HepG2 (cell line): ENCODE data around the gene LASP1. TPM values are rescaled to one million over a fixed set of nuclear protein-coding genes. Genes with fewer than 3 reads are reported as not detected.

Experiments used
- GFI1 ChIP-seq: sonication (generic); formaldehyde crosslinking; IDR thresholded peaks from 2 replicates; pipeline ENCODE4 v1.5.0; 2020; ENCODE audit warnings: missing genetic modification reagents, mild to moderate bottlenecking, borderline replicate concordance
- GTF2F1 ChIP-seq: fragments of 150-350 bp; IDR thresholded peaks from 2 replicates; pipeline ENCODE4 v1.6.1; 2014; ENCODE audit warnings: low read length
- KDM1A ChIP-seq: IDR thresholded peaks from 2 replicates; pipeline ENCODE4 v1.6.1; 2016; ENCODE audit warnings: missing compliant biosample characterization
- MTA1 ChIP-seq: sonication (generic); formaldehyde crosslinking; IDR thresholded peaks from 2 replicates; pipeline ENCODE4 v1.4.0; 2020; ENCODE audit warnings: missing genetic modification reagents, mild to moderate bottlenecking, borderline replicate concordance
- MXD3 ChIP-seq: IDR thresholded peaks from 2 replicates; pipeline ENCODE4 v1.6.1; 2016; ENCODE audit warnings: mild to moderate bottlenecking, missing biosample characterization, missing genetic modification reagents
- MYPOP ChIP-seq: sonication (generic); formaldehyde crosslinking; IDR thresholded peaks from 2 replicates; pipeline ENCODE4 v1.8.1; 2023; ENCODE audit warnings: mild to moderate bottlenecking, moderate library complexity, missing genetic modification reagents
- NKX3-1 ChIP-seq: sonication (generic); formaldehyde crosslinking; IDR thresholded peaks from 2 replicates; pipeline ENCODE4 v1.5.0; 2020; ENCODE audit warnings: missing genetic modification reagents
- TARDBP ChIP-seq: sonication (generic); formaldehyde crosslinking; IDR thresholded peaks from 2 replicates; pipeline ENCODE4 v1.8.0; 2022; ENCODE audit warnings: mild to moderate bottlenecking, missing genetic modification reagents
- TRIM22 ChIP-seq: fragments of 450-650 bp; IDR thresholded peaks from 2 replicates; pipeline ENCODE4 v1.6.1; 2017
- USF2 ChIP-seq, 2 experiments: sonication (generic) in 1 of 2; formaldehyde crosslinking in 1 of 2; IDR thresholded peaks; 2 replicates each; pipeline versions ENCODE4 v1.5.1 to v1.6.1; 2011 to 2020; ENCODE audit warnings: borderline replicate concordance in 1 of 2, low read depth in 1 of 2, low read length in 1 of 2, mild to moderate bottlenecking in 1 of 2, missing genetic modification reagents in 1 of 2, moderate library complexity in 1 of 2
- ZBTB1 ChIP-seq: sonication (generic); formaldehyde crosslinking; IDR thresholded peaks from 2 replicates; pipeline ENCODE4 v1.4.0; 2020; ENCODE audit warnings: missing genetic modification reagents, borderline replicate concordance
- ZFP62 ChIP-seq: sonication (generic); formaldehyde crosslinking; IDR thresholded peaks from 2 replicates; pipeline ENCODE4 v1.4.0; 2020; ENCODE audit warnings: missing genetic modification reagents
- ZFX ChIP-seq: sonication (generic); formaldehyde crosslinking; IDR thresholded peaks from 2 replicates; pipeline ENCODE4 v1.4.0; 2020; ENCODE audit warnings: mild to moderate bottlenecking, low read depth, missing genetic modification reagents, moderate library complexity
- ZFY ChIP-seq: sonication (generic); formaldehyde crosslinking; IDR thresholded peaks from 2 replicates; pipeline ENCODE4 v1.4.0; 2020; ENCODE audit warnings: missing genetic modification reagents
- ZNF574 ChIP-seq: sonication (generic); formaldehyde crosslinking; IDR thresholded peaks from 2 replicates; pipeline ENCODE4 v1.4.0; 2020; ENCODE audit warnings: missing genetic modification reagents
- ZNF678 ChIP-seq: sonication (generic); formaldehyde crosslinking; IDR thresholded peaks from 2 replicates; pipeline ENCODE4 v1.4.0; 2020; ENCODE audit warnings: mild to moderate bottlenecking, missing genetic modification reagents
- ZNF770 ChIP-seq: sonication (generic); formaldehyde crosslinking; IDR thresholded peaks from 2 replicates; pipeline ENCODE4 v1.5.0; 2020; ENCODE audit warnings: mild to moderate bottlenecking, missing genetic modification reagents
- ZSCAN21 ChIP-seq: sonication (generic); formaldehyde crosslinking; IDR thresholded peaks from 2 replicates; pipeline ENCODE4 v1.8.0; 2022; ENCODE audit warnings: mild to moderate bottlenecking, missing genetic modification reagents, moderate library complexity, borderline replicate concordance
- polyA plus RNA-seq, 8 experiments: library from polyadenylated mRNA; depleted of rRNA in 3 of 8; stranded (reverse) in 7 of 8; unstranded in 1 of 8; fragments of >200 nt; fragmentation: Illumina TruSeq in 4 of 8; extraction: Trizol in 4 of 8; gene quantifications; 2 replicates each; pipeline versions ENCODE4 v1.2.1 to v1.2.3, GENCODE V29; 2011 to 2016; ENCODE audit warnings: low read depth in 4 of 8, missing spikeins in 1 of 8, mixed read lengths in 1 of 8; ENCODE audit not compliant: insufficient read depth in 1 of 8
- total RNA-seq, 5 experiments: library from RNA; depleted of rRNA; stranded (reverse); fragments of >200 nt; fragmentation: Illumina TruSeq; extraction: Trizol; gene quantifications; 2 replicates each; pipeline ENCODE4 v1.2.3, GENCODE V29; 2016; ENCODE audit warnings: low read depth in 1 of 5

LASP1 gene
- total and polyA plus RNA-seq, 2 of the 13 experiments (the other 11 are each of a cell fraction or from before 2014, with no cell fraction given), result 70.1 to 97.0 TPM

DNA sequence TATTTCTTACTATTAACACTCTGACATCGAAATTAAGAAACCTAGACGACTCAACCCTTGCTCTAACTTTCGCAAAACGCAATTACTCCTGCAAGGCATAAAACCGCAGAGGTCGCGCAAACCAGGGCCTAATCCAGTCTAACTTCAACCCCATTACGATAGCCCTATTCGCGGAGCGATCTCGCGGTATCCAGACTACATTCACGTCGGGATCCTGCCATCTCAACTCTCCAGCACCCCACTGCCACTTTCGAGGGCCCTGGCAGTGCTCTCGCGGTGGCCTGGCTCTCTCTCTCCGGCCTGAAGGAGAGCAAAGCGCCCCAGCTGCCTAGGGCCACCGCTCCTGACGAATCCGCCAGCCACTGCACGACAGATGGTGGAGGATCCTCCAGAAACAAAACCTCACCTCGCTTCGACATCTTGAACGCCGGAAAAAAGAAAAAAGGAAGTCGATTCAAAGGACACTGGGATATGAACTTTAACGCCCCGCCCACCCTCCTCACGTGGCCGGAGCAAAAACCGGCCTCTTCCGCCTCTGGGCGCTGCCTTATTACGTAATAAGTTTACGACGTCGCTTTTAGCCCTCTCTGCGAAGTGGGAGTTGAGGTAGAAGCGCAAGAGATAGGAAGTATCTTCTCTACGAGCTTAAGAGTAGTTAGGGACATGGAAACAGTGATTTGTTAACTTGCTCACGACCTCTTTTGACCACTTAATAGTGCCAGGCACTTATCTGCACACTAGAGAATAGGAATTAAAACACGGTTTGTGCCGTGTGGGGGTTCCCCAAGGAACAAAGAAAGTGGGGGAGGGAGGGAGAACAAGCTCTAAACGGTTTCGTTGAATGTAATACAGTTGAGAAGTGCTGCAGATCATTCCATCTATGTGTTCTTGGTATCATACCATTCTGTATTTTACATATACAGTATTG, 16.3 kb upstream of the LASP1 start, which contains the start of gene RPL23 (continued):
- TF ChIP-seq ZNF574 (peak; percentile 95), USF2 (IDR thresholded peaks at IDR 0.05; ENCODE audit: low read depth, low read length) (peak; percentile 96), USF2 (CRISPR knock-in tag; IDR thresholded peaks at IDR 0.05; ENCODE audit: borderline replicate concordance) (peak; percentile 99), ZFY (CRISPR knock-in tag) (peak; percentile 95), ZSCAN21 (CRISPR knock-in tag) (peak; percentile 80; the same call in 1 of the 2 replicates), ZFP62 (CRISPR knock-in tag) (peak; percentile 80; the same call in 1 of the 2 replicates), ZNF770 (peak; percentile 64), NKX3-1 (CRISPR knock-in tag) (peak; percentile 82), ZBTB1 (CRISPR knock-in tag) (no peak), GFI1 (CRISPR knock-in tag) (peak; percentile 87), MTA1 (peak; percentile 95; the same call in 1 of the 2 replicates), TRIM22 (no peak), TARDBP (CRISPR knock-in tag) (peak; percentile 95), ZFX (peak; percentile 97), GTF2F1 (peak; percentile 86), ZNF678 (CRISPR knock-in tag) (peak; percentile 62; the same call in 1 of the 2 replicates), KDM1A (CRISPR knock-in tag) (no peak), MYPOP (CRISPR knock-in tag) (peak; percentile 84), MXD3 (CRISPR knock-in tag) (peak; percentile 97)
